Esophagus squamous epithelium (tissue), 5 donors: ENCODE data around the gene ARF6. TPM values are rescaled to one million over a fixed set of nuclear protein-coding genes. Genes with fewer than 3 reads are reported as not detected.

Experiments
- DNase-seq: peaks from one replicate; lab custom pipeline; 2025; lab: John Stamatoyannopoulos, UW
- H3K27ac ChIP-seq, 4 donors: fragments of 200-600 bp; sonication (generic); one replicate each; pipeline ENCODE4 v1.5.1; 2016 to 2019; ENCODE audit warnings: mild to moderate bottlenecking in 1 of 4
- H3K27me3 ChIP-seq, 4 donors: fragments of 200-600 bp; sonication (generic); 1 replicate in 3 of 4; 2 replicates in 1 of 4; pipeline versions ENCODE4 v1.5.1 to v1.6.0; 2017 to 2021; ENCODE audit warnings: antibody characterized with exemption in 1 of 4
- H3K36me3 ChIP-seq, 3 donors: fragments of 200-600 bp; sonication (generic); one replicate each; pipeline ENCODE4 v1.5.1; 2016 to 2019
- H3K4me1 ChIP-seq, 3 donors: fragments of 200-600 bp; sonication (generic); one replicate each; pipeline ENCODE4 v1.5.1; 2017 to 2019
- H3K4me3 ChIP-seq, 4 donors: fragments of 200-600 bp; sonication (generic); 1 replicate in 3 of 4; 2 replicates in 1 of 4; pipeline ENCODE4 v1.5.1; 2016 to 2019; ENCODE audit warnings: mild to moderate bottlenecking in 2 of 4, moderate library complexity in 1 of 4
- H3K9me3 ChIP-seq, 3 donors: fragments of 200-600 bp; sonication (generic); one replicate each; pipeline ENCODE4 v1.5.1; 2016 to 2019
- CTCF ChIP-seq, 6 experiments: fragments of 450-650 bp in 4 of 6; fragments of 200-600 bp in 2 of 6; sonication (generic) in 2 of 6; IDR thresholded peaks; one replicate each; pipeline ENCODE4 v1.5.1; 2016 to 2019; ENCODE audit warnings: antibody characterized with exemption in 6 of 6, mild to moderate bottlenecking in 4 of 6, moderate library complexity in 4 of 6
- POLR2A ChIP-seq, 4 donors: fragments of 450-650 bp; IDR thresholded peaks; one replicate each; pipeline ENCODE4 v1.6.1; 2017; ENCODE audit warnings: antibody characterized with exemption in 4 of 4, mild to moderate bottlenecking in 4 of 4, moderate library complexity in 3 of 4
- WGBS, 2 donors: methylation state at CpG; one replicate each; pipeline ENCODE4 v1.1.5; 2018; 5-methylcytosine and 5-hydroxymethylcytosine counted together
- intact Hi-C: fragments of 100-400 bp; cut with DNase I; formaldehyde crosslinking; loops from one replicate; pipeline ENCODE4 v1.15.0; 2022
- total RNA-seq, 4 donors: library from RNA; depleted of rRNA; stranded (reverse); fragments of >200 nt; gene quantifications; one replicate each; pipeline ENCODE4 v1.1.0, GENCODE V29; 2016
- donor health status: DM: yes; HTN: yes; CAD: no.

Gene ARF6
- total RNA-seq, 4 donors from 2014 or later: 109 to 156 (median 133) TPM

- peak overlapping the region in 1 of 4 donors; percentile 27 for H3K27ac ChIP-seq
- peaks cover 0 to 17% (median 12%) of the 10 kb centered on the region in 3 donors for H3K4me1 ChIP-seq
- no peak for DNase-seq
- H3K27me3 ChIP-seq: no peaks in the 10 kb centered on the region
- no peaks in the 10 kb centered on the region for H3K9me3 ChIP-seq
- no peaks in the 10 kb centered on the region for H3K36me3 ChIP-seq
- no peak overlapping the region for H3K4me3 ChIP-seq
- TF ChIP-seq CTCF (IDR thresholded peaks at IDR 0.05) (no peak), POLR2A (IDR thresholded peaks at IDR 0.05) (no peak)
- intact Hi-C loops: loop anchor here (10.0 kb wide), 2 partner anchors 89 to 119 kb away; no protein-coding TSS in a partner anchor
- WGBS, 2 donors: 72 to 82% methylated on average over 12 of the region's 12 CpGs
Measured at GRCh38 chr14:49875640-49876198, 17.2 kb upstream of the ARF6 start.

DNA sequence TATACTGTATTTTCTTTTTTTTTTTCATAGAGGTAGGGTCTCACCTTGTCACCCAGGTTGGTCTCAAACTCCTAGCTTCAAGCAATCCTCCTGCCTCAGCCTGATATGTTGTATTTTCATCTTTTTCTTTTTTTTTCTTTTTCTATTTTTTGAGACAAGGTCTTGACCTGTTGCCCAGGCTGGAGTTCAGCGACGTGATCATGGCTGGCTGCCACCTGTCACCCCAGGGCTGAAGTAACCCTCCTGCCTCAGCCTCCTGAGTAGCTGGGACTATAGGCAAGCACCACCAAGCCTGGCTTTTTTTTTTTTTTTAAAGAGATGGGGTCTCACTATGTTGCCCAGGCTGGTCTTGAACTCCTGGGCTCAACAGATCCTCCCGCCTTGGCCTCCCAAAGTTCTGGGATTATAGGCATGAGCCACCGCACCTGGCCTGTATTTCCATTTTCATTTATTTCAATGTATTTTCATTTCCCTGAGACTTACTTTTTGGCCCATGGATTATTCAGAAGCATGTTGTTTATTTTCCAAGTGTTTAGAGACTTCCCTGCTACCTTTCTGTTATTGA, 16.2 kb upstream of the ARF6 start:
- Histone ChIP-seq H3K4me1 (peaks cover 0 to 26% (median 12%) of the 10 kb centered on the region in 3 donors), H3K27ac (no peak overlapping the region), H3K27me3 (no peaks in the 10 kb centered on the region), H3K36me3 (no peaks in the 10 kb centered on the region), H3K4me3 (no peak overlapping the region), H3K9me3 (no peaks in the 10 kb centered on the region)
- intact Hi-C loops: loop anchor here (10.0 kb wide), 2 partner anchors 88 to 118 kb away; no protein-coding TSS in a partner anchor
- no peak for DNase-seq
- WGBS, 2 donors: 57 to 67% methylated on average over 4 of the region's 4 CpGs
- TF ChIP-seq POLR2A (IDR thresholded peaks at IDR 0.05): no peak
- TF ChIP-seq CTCF (IDR thresholded peaks at IDR 0.05): no peak

- Histone ChIP-seq H3K9me3 (no peaks in the 10 kb centered on the region), H3K36me3 (no peaks in the 10 kb centered on the region), H3K4me1 (peaks cover 0 to 37% (median 12%) of the 10 kb centered on the region in 3 donors), H3K27me3 (no peaks in the 10 kb centered on the region), H3K4me3 (no peak overlapping the region), H3K27ac (peak overlapping the region; percentile 51 to 86 (median 72))
- no peak for DNase-seq
- 63 to 75% methylated on average over 5 to 7 of the region's 8 CpGs for WGBS, 2 donors
- intact Hi-C loops: loop anchor here (10.0 kb wide), 3 partner anchors 85 to 225 kb away; no protein-coding TSS in a partner anchor
- TF ChIP-seq CTCF (IDR thresholded peaks at IDR 0.05): peak; percentile 20 to 84 (median 60)
- TF ChIP-seq POLR2A (IDR thresholded peaks at IDR 0.05): no peak
Measured at GRCh38 chr14:49879646-49880204, 13.2 kb upstream of the ARF6 start.

DNA sequence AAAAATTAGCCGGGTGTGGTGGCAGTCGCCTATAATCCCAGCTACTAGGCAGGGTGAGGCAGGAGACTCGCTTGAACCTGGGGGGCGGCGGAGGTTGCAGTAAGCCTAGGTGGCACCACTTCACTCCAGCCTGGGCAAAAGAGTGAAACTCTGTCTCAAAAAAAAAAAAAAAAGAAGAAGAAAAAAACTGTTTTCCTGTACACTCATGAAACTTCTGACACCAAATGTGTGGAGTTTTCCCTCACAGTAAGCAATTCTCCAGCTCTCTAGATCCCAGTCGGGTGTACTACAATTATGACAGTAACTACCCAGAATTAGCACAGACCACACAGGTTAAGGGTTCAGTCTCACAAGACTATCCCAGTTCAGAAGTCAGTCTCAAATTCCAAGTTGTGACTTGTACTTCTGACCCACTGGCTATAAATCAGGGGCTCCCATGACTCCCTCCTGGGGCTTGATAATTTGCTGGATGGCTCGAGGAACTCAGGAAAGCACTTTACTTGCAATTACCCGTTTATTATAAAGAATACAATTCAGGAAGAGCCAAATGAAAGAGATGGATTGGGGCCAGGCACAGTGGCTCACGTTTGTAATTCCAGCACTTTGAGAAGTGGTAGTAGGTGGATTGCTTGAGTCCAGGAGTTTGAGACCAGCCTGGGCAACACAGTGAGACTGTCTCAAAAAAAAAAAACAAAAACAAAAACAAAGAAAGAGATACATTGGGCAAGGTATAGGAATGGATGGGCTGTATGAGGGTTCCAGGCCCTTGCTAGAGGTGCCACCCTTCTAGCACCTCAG, 12.4 kb upstream of the ARF6 start:
- Histone ChIP-seq H3K36me3 (no peaks in the 10 kb centered on the region), H3K4me1 (peaks cover 0 to 37% (median 12%) of the 10 kb centered on the region in 3 donors), H3K27ac (peak overlapping the region; percentile 69 to 86 (median 72)), H3K9me3 (no peaks in the 10 kb centered on the region), H3K27me3 (no peaks in the 10 kb centered on the region), H3K4me3 (no peak overlapping the region)
- DNase-seq: no peak
- TF ChIP-seq CTCF (IDR thresholded peaks at IDR 0.05): no peak
- intact Hi-C loops: loop anchor here (10.0 kb wide), 1 partner anchor 224 kb away; no protein-coding TSS in a partner anchor
- 24 to 45% methylated on average over 9 of the region's 9 CpGs for WGBS, 2 donors
